Activated CD8-positive, alpha-beta memory T cell treated with anti-CD3 and anti-CD28 coated beads, Interleukin-2, amount 50 U/mL, for 1 hour (primary cell): Measurements from ENCODE around the gene CYLD.

ENCODE experiments used
- DNase-seq: peaks from one replicate; pipeline ENCODE4 v3.0.0-alpha.2; 2020; ENCODE audit errors: extremely low read depth

Gene CYLD

DNA sequence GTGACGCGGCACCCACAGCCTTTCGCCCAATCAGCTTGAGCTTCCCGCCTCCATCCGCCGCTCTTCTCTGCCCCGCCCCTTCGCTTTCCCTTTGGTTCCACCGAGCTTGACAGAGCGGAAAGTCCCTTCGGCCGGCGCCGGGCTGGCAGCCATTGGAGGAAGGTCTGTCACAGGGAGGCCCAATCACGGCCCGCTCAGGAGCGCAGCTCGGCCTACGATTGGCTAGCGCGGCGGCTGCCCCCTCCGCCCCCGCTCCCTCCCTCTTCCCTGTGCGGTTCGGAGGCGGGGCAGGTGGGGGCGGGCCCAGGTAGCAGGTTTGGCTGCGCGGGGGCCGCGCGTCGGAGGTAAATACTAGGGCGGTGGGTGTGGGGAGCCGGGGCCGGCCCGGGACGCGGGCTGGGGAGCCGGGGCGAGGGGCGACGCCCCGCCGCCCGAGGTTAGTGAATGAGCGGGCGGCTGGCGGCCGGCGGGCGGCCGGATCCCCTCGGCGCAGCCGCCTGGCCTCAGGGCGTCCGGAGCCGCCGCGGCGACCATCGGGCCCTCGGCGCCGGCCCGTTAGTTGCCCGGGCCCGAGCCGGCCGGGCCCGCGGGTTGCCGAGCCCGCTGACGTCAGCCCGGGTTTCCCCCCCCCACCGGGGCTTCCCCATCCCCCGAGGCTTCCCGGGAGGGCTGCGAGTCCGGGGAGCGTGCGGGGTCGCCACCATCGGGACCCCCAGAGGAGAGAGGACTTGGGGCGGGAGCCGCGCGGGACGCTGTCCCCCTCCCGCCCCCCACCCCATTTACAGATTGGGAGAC lies at the start of gene CYLD:
TSS of gene CYLD (plus strand) at position 306 of the 795 bp plus-strand sequence. CDS start 7,613 bp downstream, outside the sequence.
- peak; percentile 99 for DNase-seq

DNA sequence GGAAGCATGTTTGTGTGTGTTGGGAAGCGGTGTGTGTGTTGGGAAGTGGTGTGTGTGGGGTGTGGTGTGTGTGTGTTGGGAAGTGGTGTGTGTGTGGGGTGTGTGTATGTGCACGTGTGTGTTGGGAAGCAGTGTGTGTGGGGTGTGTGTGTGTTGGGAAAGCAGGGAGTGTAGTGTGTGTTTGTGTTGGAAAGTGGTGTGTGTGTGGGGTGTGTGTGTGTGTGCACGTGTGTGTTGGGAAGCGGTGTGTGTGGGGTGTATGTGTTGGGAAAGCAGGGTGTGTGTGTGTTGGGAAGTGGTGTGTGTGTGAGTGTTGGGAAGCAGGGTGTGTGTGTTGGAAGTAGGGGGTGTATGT lies 49.3 kb upstream of the CYLD start:
- DNase-seq, result no peak

DNA sequence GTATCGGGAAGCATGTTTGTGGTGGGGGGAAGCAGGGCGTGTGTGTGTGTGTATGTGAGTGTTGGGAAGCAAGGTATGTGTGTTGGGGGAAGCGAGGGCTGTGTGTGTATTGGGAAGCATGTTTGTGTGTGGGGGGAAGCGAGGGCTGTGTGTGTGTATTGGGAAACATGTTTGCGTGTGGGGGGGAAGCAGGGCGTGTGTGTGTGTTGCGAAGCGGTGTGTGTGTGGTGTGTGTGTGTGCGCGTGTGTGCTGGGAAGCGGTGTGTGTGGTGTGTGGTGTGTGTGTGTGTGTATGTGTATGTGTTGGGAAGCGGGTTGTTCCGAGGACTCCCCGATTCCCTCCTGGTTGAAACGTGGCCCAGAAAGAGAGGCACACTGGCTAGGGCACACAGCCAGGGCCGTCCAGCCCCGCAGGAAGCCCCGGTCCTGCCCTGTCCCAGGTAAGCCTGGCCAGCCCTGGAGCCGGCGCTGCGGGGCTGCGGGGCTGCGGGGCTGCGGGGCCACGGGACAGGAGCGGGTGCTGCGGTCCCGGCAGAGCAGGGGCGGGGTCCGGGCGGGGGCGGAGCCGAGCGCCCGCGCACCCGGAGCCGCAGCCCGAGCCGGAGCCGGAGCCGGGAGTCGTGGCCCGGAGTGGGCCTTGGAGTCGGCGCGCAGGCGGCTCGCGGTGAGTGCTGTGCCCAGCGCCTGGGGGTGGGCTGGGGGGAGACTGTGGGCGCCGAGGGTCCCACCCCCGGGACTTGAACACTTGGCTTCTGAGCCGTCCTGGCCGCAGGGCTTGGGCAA lies 48.7 kb upstream of the CYLD start, which contains the start of gene NOD2:
TSS of gene NOD2 (plus strand) at position 608 of the 783 bp plus-strand sequence. CDS start 5,890 bp downstream, outside the sequence.
- DNase-seq, result no peak

DNA sequence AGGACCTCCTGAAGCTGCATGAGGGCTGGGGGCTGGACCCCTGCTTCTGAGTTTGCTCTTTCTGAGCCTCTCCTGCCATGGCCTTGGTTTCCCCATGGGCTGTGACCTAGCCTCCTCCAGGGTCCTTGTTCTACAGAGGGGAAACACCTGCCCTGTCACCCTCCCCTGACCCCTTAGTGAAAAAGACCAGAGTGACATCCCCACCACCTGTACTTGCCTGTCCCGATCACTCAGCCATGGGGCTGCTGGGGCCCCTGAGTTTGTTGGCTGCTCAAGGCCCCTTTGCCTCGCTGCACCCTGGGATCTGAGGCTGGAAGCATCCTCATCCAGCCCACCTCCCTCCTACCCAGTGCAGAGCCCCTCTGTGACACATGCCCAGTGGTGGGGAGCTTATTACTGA lies 47.7 kb upstream of the CYLD start:
- DNase-seq, result no peak

DNA sequence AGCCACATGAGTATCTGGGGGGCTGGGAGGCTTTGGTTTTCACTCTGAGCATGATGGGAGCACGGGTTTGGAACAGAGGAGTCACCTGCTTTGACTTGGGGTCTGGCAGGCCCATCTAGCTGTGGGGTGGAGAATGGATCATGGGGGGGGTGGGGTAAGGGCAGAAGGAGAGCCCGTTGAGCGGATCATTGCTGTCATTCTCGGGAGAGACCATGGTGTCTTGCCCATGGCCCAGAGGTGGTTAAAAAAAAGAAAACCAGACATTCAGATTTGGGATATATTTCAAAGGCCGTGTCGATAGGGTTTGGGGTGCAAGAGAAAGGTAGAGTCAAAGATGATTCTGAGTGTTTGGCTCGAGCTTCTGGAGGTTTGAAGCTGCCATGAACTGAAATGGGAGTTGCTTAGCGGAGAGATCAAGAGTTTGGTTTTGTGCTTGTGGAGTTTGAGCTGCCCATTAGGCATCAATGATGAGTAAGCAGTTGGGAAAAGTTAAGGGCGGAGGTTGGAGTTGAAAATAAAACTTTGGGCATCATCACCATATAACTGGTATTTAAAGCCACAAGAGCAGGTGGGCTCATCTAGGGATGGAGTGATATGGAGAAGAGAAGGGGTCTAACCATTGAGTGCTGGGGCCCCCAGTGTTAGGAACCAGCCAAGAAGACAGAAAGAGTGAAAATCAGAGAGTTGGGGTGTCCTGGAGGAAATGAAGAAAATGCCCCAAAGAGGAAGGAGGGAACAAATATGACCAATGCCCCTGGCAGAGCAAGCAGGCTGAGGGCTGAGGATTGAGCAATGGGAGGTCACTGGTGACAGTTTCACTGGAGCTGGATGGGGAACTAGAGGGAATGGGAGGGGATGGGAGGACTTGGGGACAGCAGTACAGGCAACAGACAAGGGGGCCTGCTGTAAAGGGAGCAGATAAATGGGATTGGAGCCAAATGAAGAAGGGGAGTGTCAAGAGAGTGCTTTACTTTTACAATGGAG lies 46.6 kb upstream of the CYLD start:
- no peak for DNase-seq

DNA sequence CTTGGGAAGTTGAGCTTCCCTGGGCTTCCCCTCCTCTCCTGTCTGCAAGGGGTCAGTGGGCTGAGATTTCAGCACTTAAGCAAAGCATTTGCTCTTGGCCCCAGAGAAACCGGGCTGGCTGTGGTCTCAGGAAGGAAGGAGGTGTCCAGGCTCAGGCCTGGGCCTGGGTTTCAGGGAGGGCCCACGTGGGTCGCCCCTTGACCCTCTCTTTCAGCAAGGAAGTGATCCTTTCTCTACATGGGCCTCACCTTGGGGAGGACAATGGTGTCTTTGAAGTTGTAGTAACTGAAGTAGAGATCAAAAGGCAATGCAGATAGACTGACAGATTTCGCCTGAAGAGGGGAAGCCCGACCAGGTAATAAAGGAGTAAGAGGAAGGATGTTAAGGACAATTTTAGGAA lies 45.8 kb upstream of the CYLD start:
- DNase-seq, result no peak

DNA sequence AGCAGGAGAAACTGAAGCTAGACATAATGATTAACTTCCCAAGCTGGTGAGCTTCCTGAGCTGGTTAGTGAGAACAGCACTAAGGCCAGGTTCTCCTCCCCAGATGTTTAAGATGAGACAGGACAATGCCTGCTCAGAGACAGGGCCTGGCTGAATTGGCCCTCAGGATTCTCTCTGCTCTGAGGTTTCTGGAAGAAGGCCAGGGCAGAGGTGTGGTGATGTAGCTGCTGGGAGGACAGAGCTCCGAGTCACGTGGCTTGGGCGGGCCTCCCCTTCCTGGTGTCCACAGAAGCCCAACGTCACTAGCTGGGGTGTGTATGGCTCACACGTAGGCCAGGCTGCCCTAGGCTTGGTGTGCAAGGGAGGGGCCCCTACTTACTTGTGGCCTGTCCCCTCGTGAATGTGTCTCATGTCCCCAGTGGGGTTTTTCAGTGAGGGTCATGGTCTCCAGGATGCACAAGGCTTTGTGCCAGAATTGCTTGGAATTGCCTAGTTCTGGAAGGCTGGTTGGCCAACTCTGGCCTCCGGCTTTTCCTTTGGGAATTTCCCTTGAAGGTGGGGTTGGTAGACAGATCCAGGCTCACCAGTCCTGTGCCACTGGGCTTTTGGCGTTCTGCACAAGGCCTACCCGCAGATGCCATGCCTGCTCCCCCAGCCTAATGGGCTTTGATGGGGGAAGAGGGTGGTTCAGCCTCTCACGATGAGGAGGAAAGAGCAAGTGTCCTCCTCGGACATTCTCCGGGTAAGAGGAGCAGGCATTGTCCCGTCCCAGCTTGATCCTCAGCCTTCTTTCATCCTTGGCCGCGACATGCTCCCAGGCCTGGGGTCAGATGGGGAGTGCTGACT lies 45.1 kb upstream of the CYLD start:
- DNase-seq, result no peak

DNA sequence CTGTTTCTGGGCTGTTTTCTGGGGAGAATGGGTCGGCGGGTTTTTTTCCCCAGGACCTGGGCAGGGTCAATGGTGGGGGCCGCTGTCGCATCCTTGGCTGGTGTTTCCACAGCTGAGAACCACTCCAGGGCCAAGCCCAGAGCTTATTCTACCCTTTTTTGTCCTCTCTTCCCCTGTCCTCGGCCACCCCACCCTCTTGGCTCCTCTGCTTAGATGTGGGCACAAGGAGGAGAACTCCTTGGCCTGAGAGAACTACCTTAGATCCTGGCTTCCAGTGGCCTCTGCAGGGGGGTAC lies 44.5 kb upstream of the CYLD start:
- DNase-seq, result no peak

DNA sequence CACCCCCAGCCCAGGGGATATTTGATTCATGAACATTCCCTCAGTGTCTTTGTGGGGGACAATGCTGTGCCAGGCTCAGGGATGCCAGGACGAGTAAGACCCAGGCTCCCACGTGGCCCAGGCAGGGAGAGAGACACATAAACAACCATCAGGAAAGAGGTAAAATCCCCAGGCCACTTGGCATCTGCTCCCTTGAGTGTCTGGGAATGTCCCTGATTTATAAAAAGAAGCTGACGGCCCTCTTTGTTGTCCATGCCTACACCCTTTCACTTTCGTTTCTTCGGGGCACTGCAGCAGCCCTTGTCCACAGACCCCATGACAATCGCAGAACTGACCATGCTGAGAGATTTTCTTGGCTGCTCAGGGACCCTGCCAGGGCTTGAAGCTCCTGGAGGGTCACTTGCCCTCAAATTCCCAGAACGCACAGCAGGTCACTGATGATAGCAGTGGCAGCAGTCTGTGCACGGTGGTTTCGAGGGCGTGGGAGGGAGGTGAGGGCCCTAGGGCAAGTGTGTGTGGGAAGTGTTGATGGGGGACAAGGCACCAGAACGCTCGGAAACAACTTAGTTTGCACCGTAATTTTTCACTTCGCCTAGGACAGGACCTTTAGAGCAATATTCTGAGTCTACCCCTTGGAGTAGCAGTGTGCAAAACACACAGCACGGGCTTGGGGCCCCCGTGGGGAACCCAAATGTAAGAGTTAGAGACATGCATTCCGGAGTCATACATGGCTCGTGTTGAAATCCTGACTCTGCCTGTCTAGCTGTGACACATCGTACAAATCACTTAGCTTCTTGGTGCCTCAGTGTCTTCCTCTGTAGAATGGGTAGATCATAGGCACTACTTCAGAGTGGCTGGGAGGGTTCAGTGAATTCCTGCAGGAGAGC lies 43.8 kb upstream of the CYLD start:
- no peak for DNase-seq

DNA sequence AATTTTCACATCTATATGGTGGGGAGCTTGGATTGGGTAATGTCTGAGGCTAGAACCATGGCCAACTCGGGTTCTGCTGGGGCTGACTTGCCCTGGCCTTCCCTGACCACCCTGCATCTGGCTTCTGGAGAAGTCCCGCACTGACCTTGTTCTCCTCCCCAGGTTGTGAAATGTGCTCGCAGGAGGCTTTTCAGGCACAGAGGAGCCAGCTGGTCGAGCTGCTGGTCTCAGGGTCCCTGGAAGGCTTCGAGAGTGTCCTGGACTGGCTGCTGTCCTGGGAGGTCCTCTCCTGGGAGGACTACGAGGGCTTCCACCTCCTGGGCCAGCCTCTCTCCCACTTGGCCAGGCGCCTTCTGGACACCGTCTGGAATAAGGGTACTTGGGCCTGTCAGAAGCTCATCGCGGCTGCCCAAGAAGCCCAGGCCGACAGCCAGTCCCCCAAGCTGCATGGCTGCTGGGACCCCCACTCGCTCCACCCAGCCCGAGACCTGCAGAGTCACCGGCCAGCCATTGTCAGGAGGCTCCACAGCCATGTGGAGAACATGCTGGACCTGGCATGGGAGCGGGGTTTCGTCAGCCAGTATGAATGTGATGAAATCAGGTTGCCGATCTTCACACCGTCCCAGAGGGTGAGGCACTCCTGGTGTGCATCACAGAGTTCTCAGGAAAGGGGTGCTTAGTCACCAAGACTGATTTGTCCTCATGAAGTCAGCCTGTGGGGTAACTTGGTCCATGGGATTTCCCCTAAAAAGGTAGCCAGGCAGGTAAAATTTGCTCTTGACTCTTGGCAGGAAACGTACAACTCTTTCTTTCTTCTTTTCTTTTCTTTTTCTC lies 42.3 kb upstream of the CYLD start:
- no peak for DNase-seq

DNA sequence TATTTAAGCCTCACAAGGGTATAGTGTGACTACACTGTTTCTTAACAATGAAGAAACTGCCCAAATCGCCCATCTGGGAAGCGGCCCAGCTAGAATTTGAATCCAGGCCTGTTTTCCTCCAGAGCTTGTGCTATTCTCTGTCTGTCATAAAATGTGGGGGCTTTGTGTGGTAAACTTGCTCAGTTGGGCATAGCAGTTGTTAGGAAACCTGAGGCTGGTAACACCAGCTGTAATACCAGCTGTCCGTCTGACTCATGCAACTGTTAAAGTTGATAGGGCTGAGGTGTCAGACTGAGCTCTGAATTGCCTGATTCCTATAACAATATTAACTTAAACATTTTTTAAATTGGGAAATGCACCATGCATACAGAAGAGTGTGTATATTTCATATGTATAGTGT lies 39.2 kb upstream of the CYLD start:
- DNase-seq, result no peak

DNA sequence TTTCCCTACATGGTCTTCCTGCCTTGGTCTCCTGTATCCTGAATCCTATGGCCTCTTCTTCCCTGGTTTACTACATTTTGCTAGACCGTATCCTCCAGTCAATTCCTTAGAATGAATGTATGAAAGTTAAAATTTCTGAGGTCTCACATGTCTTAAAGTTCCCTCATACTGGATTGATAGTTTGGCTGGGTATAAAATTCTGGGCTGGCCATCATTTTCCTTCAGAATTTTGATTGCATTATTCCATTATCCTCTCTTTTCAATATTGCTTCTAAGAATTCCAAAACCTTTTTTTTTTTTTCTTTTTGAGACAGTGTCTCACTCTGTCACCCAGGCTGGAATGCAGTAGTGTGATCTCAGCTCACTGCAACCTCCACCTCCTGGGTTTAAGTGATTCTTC lies 37.6 kb upstream of the CYLD start:
- no peak for DNase-seq

DNA sequence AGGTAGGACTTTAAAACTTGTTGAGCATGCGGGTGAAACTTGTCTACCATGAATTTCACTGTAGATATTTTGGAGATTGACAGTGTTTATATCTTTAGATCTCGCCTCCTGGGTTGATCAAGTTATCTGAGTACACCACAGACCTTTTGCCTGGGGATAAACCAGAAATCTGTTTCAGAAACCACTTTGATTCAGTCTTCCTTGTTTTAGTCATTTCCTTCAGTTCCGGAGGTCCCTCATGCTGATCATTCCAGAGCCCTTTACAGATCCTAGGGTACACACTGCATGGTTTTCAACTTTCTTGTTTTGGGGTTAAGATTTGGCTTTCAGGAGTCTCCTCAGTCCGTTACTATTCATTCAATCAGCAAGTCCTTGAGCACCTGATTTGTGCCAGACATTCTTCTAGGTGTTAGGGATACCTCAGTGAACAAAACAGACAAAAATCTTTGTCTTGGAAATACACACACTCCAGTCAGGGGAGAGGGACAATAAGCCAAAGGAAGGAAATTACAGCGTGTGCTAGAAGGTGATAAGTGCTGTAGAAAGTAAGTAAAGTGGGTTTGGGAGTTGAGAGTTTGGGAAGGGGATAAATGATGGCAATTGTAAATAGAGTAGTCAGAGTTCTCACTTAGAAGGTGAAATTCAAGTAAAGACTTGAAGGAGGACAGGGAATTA lies 36.3 kb upstream of the CYLD start:
- no peak for DNase-seq

DNA sequence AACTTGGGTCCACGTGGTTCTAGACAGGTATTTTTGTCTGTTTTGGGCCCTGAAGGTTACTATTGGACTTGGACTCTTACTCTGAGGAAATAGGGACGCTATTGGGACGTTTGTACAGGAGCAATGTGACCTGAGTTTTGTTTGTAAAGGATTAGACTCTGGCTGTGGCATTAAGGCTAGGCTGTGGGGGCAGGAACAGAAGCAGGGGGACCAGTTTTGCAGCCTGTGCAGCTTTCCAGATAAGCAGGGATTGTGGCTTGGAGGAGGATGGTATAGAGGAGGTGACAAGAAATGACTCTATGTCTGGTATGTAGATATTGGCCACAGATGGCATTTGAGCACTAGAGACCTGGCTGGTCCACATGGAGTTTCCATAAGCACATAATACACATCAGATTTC lies 35.6 kb upstream of the CYLD start:
- DNase-seq, result no peak

DNA sequence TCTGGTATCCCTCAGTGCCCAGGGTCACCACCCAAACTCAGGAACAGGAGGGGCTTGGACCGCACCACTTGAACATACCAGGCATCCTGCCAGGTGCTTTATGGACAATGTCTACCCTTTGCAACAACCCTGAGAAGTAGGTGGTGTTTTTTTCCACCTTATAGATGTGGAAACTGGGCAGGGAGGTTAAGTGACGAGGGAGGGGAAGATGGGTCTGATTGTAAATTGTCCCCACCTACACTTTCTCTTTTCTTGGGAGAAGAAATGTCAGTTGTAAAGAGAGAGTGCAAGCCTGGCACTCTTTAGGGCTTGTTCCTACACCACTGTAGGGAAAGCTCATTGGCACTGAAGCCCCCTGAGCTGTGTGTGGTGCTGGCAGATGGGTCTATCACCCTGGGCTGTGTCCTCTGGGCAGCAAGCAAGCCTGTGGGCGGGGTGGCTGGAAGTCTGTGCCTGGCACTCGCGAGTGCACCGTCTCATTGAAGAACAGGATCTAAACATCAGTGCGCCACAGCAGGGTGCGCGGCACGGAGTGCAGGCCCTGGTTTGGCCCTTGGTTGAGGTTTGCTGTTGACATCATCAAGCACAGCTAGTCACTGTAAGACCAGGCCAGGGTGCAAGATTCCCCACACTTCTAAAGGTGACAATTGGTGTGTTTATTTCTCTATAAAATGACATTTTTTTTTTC lies 33.4 kb upstream of the CYLD start:
- DNase-seq, result no peak

DNA sequence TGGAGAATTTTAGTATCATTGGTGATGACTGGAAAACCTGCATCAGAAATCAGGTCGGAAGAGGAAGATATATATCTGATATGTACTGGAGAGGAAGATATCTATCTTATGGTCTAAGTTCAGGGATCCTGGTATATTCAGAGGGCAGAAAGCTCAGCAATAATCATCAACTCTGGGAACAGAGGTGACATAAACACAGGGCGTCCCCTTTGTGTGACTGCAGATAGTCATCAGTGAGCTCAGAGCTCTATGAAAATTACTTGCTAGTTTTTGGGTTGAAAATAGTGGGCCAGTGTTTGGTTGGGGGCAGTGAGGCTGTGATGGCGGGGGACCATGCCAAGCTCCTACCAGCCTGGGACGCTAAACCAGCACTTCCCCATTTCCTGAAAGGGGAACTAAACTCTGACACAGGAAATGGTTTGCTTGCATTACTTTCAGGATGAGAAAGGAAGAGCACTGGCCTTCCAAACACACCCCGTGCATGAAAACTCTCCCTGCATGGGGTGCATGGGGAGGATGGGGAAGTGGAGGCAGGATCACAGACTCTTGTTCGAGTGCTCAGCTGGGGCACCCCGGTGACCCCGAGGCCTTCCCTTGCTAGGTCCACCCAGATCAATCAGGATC lies 32.7 kb upstream of the CYLD start:
- DNase-seq, result no peak

DNA sequence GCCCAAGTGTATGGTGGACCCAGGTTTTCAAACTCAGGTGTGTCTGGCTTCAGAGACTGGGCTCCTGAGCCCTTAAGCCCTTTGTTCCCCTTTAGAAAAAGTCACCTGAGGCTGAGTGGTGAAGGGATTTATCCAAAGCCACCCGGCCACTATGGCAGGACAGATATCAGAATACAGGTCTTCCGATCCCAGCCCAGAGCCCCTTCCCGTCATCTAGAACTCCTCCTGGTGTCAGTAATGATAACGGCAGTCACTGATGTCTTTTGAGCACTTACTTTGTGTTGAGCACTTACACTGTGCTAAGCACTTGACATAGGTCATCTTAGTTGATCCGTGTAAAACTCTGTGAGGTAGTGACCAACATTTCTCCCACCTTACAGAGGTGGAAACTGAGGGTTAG lies 31.9 kb upstream of the CYLD start:
- DNase-seq, result no peak

DNA sequence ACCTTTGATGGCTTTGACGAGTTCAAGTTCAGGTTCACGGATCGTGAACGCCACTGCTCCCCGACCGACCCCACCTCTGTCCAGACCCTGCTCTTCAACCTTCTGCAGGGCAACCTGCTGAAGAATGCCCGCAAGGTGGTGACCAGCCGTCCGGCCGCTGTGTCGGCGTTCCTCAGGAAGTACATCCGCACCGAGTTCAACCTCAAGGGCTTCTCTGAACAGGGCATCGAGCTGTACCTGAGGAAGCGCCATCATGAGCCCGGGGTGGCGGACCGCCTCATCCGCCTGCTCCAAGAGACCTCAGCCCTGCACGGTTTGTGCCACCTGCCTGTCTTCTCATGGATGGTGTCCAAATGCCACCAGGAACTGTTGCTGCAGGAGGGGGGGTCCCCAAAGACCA lies 30.8 kb upstream of the CYLD start:
- DNase-seq, result no peak
